ENCODE measurements around the gene LRRC46.

Gene LRRC46

GRCh38 chr17:47830396-47831002 is 971 bp upstream of the LRRC46 start:
- DNase-seq, result no peak

- peak in 7 of 51 donors; percentile 17 to 32 (median 21) for DNase-seq
Measured at GRCh38 chr17:47831934-47832327, 461 bp downstream of the LRRC46 start.

- DNase-seq, result no peak
Measured at GRCh38 chr17:47834756-47835155, 3.3 kb downstream of the LRRC46 start.

GRCh38 chr17:47836601-47837000 is 5.1 kb downstream of the LRRC46 start:
- DNase-seq, result no peak

GRCh38 chr17:47837401-47838039 is 6.0 kb downstream of the LRRC46 start:
- DNase-seq, result no peak

- DNase-seq, result no peak
Measured at GRCh38 chr17:47838636-47839035, 7.2 kb downstream of the LRRC46 start.

GRCh38 chr17:47839071-47839470 is 7.6 kb downstream of the LRRC46 start:
- DNase-seq, result no peak

GRCh38 chr17:47840001-47840741 is 8.7 kb downstream of the LRRC46 start:
- peak in 1 of 51 donors; percentile 11 for DNase-seq

- DNase-seq, result peak; percentile 23 to 89 (median 75)
Measured at GRCh38 chr17:47840742-47841487, 9.4 kb downstream of the LRRC46 start, which contains the start of gene SCRN2. SCRN2 (minus strand) TSS chr17:47841273; CDS start chr17:47840843, 430 bp downstream.

GRCh38 chr17:47841488-47842291 is 10.2 kb downstream of the LRRC46 start:
- DNase-seq, result no peak

GRCh38 chr17:47843391-47843730 is 11.9 kb downstream of the LRRC46 start:
- DNase-seq, result no peak

- no peak for DNase-seq
Measured at GRCh38 chr17:47844227-47844626, 12.8 kb downstream of the LRRC46 start.

- no peak for DNase-seq
Measured at GRCh38 chr17:47844814-47845715, 13.6 kb downstream of the LRRC46 start.

GRCh38 chr17:47845716-47846075 is 14.2 kb downstream of the LRRC46 start:
- DNase-seq, result no peak

- no peak for DNase-seq
Measured at GRCh38 chr17:47846716-47847340, 15.4 kb downstream of the LRRC46 start.

GRCh38 chr17:47847341-47848197 is 16.1 kb downstream of the LRRC46 start:
- no peak for DNase-seq

- DNase-seq, result no peak
Measured at GRCh38 chr17:47848198-47848513, 16.7 kb downstream of the LRRC46 start.

- no peak for DNase-seq
Measured at GRCh38 chr17:47850373-47850691, 18.9 kb downstream of the LRRC46 start.

Measured in hypothalamus (tissue), 51 donors.